Measurements from ENCODE around the gene STIMATE.

STIMATE gene

DNA sequence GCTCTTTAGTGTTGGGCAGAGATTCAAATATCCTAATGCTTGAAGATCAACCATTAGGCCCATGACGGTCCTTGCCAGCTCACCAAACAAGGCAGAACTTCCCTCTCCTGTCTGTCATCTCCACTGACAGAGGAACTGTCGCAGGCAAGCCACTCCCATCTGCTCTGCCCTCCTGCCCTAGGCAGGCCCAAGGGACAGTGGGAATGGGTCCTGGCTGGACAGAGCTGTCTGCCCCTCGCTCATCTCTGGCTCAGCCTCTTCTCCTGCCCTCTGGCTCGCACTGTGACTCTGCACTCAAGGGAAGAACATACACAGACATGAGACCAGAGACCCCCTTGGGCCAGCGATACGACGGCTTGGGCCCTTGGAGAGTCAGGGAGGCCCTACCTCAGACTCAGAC lies 54.9 kb downstream of the STIMATE start:
- no peaks in the 10 kb centered on the region for H3K4me1 ChIP-seq

DNA sequence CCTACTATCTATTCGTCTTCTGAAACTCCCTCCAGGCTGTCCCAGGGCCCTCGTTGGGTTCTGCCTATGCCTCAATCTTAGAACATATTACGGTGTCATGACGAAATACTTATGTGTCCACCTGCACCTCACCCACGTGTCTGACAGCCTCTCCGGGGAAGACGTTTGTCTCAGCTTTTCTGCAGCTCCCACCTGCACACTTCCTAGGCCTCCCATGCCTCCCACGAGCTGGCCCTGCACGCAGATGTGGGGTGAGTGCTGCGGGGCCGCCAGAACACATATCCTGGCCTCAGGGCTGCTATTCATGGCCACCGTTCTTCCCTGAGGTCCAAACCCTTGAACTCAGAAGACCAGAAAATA lies 55.4 kb downstream of the STIMATE start:
- H3K27ac ChIP-seq, result no peak overlapping the region
- TF ChIP-seq, protein P1, sequence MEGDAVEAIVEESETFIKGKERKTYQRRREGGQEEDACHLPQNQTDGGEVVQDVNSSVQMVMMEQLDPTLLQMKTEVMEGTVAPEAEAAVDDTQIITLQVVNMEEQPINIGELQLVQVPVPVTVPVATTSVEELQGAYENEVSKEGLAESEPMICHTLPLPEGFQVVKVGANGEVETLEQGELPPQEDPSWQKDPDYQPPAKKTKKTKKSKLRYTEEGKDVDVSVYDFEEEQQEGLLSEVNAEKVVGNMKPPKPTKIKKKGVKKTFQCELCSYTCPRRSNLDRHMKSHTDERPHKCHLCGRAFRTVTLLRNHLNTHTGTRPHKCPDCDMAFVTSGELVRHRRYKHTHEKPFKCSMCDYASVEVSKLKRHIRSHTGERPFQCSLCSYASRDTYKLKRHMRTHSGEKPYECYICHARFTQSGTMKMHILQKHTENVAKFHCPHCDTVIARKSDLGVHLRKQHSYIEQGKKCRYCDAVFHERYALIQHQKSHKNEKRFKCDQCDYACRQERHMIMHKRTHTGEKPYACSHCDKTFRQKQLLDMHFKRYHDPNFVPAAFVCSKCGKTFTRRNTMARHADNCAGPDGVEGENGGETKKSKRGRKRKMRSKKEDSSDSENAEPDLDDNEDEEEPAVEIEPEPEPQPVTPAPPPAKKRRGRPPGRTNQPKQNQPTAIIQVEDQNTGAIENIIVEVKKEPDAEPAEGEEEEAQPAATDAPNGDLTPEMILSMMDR (IDR thresholded peaks at IDR 0.05), result no peak
- H3K4me1 ChIP-seq, result no peaks in the 10 kb centered on the region

More for the DNA sequence above, 54.9 kb downstream of the STIMATE start:
- TF ChIP-seq, protein P1 (IDR thresholded peaks at IDR 0.05), result no peak
- no peaks in the 10 kb centered on the region for H3K79me2 ChIP-seq
- H3K9me3 ChIP-seq (ENCODE audit: control insufficient read depth, low read length), result no peaks in the 10 kb centered on the region
- no peak overlapping the region for H3K27ac ChIP-seq
- H3K27me3 ChIP-seq (ENCODE audit: control insufficient read depth, insufficient read depth, low read length), result no peaks in the 10 kb centered on the region
- H3K4me2 ChIP-seq (ENCODE audit: low read length), result no peak overlapping the region
- H2AFZ ChIP-seq, result no peak overlapping the region
- H3K9ac ChIP-seq, result no peak overlapping the region
- H3K36me3 ChIP-seq (ENCODE audit: control insufficient read depth, insufficient read depth, low read length), result no peaks in the 10 kb centered on the region
- H3K4me3 ChIP-seq (ENCODE audit: low read depth, low read length), result no peak overlapping the region

DNA sequence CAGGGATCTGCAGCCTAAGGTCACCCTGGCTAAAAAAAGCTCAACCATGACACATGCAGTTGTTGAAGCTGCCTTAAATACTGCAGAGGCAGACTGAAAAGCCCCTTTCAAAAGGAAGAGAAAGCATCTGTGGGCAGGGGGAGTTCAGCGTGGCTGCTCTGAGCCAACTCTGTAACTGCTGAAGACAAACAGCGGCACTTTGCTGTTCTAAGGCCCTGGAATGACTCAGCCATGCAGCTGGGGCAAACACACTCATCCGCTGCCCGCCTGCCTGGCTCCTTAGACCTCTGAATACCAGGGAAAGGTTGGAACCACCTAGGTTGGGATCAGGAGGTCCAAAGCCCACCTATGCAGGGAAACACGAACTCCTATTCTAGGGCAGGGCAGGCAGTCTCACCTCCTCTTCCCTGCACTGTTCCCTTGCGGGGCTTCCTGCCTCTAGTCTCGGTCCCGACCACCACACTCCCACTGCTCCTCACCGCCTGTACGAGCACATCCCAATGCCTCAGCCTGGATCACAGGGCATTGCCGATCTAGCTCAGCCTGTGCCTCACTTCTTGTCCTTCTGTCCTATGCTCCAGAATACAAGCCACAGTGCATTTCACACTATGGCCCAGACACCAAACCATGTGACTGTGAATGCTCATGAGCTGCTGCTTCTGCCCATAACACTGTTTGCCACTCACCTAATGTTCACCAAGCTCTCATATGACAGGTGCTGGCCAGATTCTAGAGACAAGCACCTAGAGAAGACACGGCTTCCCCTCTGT lies 56.0 kb downstream of the STIMATE start:
- Histone ChIP-seq H3K4me1 (no peaks in the 10 kb centered on the region), H2AFZ (no peak overlapping the region), H3K36me3 (ENCODE audit: control insufficient read depth, insufficient read depth, low read length) (no peaks in the 10 kb centered on the region), H3K27ac (no peak overlapping the region), H3K9me3 (ENCODE audit: control insufficient read depth, low read length) (no peaks in the 10 kb centered on the region), H3K4me3 (ENCODE audit: low read depth, low read length) (no peak overlapping the region), H3K4me2 (ENCODE audit: low read length) (no peak overlapping the region), H3K9ac (no peak overlapping the region), H3K27me3 (ENCODE audit: control insufficient read depth, insufficient read depth, low read length) (no peaks in the 10 kb centered on the region), H3K79me2 (no peaks in the 10 kb centered on the region)
- TF ChIP-seq, protein P1 (IDR thresholded peaks at IDR 0.05), result no peak

More for the DNA sequence above, 55.4 kb downstream of the STIMATE start:
- no peak overlapping the region for H3K4me3 ChIP-seq (ENCODE audit: low read depth, low read length)
- no peak overlapping the region for H2AFZ ChIP-seq
- no peak overlapping the region for H3K9ac ChIP-seq
- H3K9me3 ChIP-seq (ENCODE audit: control insufficient read depth, low read length), result no peaks in the 10 kb centered on the region
- H3K27me3 ChIP-seq (ENCODE audit: control insufficient read depth, insufficient read depth, low read length), result no peaks in the 10 kb centered on the region
- H3K36me3 ChIP-seq (ENCODE audit: control insufficient read depth, insufficient read depth, low read length), result no peaks in the 10 kb centered on the region
- H3K4me2 ChIP-seq (ENCODE audit: low read length), result no peak overlapping the region
- H3K79me2 ChIP-seq, result no peaks in the 10 kb centered on the region

DNA sequence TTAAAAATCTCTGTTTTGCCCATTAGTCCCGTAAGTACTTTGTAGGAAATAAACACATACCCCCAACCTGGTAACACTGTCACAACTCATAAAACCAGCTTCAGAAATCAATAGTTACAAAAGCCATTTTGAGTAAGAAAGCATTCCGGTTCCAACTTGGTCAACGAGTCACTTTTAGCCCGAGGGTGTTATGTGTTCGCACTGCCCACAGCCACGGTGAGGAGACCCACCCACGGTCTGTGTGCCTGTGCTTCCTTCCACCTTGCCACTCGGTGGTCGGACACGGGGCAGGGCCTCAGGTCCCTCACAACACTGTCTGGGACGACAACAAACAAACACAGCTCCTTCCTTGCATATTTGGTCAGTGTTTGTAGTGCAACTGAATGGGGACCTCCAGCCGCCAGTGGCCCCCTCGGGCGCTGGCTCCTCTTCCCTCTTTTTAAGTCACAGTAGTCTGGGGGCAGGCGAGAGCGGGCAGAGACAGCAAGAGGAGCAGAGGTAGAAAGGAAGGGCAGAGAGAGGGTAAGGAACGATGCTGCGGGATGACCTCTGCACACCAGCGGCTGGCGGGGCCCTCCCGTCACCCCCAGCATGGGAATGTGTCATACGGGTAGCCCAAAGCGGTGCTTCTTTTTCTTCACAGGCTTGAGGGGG lies 57.3 kb downstream of the STIMATE start:
- TF ChIP-seq, protein P1 (IDR thresholded peaks at IDR 0.05), result no peak
- no peak overlapping the region for H3K9ac ChIP-seq
- H3K9me3 ChIP-seq (ENCODE audit: control insufficient read depth, low read length), result no peaks in the 10 kb centered on the region
- H2AFZ ChIP-seq, result no peak overlapping the region
- H3K79me2 ChIP-seq, result no peaks in the 10 kb centered on the region
- no peaks in the 10 kb centered on the region for H3K27me3 ChIP-seq (ENCODE audit: control insufficient read depth, insufficient read depth, low read length)
- H3K4me2 ChIP-seq (ENCODE audit: low read length), result no peak overlapping the region
- H3K36me3 ChIP-seq (ENCODE audit: control insufficient read depth, insufficient read depth, low read length), result no peaks in the 10 kb centered on the region
- H3K4me3 ChIP-seq (ENCODE audit: low read depth, low read length), result no peak overlapping the region
- H3K4me1 ChIP-seq, result no peaks in the 10 kb centered on the region
- H3K27ac ChIP-seq, result no peak overlapping the region

DNA sequence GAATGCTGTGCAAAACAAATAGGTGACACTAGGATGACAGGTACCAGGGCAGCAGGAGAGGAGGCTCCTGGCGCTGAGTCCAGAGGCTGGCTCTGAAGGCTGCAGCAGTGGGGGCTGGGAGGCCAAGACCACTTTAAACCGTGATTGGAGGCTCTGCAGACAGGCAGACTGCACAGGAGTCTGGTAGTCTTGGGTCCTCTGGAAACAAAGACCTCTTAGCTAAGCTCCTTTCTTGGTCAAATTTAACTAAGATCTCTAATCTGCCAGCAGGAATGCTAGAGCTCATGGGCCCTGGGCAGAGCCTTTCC lies 58.1 kb downstream of the STIMATE start:
- H3K9me3 ChIP-seq (ENCODE audit: control insufficient read depth, low read length), result no peaks in the 10 kb centered on the region
- H3K4me2 ChIP-seq (ENCODE audit: low read length), result no peak overlapping the region
- TF ChIP-seq, protein P1 (IDR thresholded peaks at IDR 0.05), result no peak
- H3K36me3 ChIP-seq (ENCODE audit: control insufficient read depth, insufficient read depth, low read length), result no peaks in the 10 kb centered on the region
- H3K4me3 ChIP-seq (ENCODE audit: low read depth, low read length), result no peak overlapping the region
- H3K79me2 ChIP-seq, result no peaks in the 10 kb centered on the region
- no peak overlapping the region for H3K27ac ChIP-seq
- no peak overlapping the region for H3K9ac ChIP-seq
- no peak overlapping the region for H2AFZ ChIP-seq
- H3K27me3 ChIP-seq (ENCODE audit: control insufficient read depth, insufficient read depth, low read length), result no peaks in the 10 kb centered on the region
- no peaks in the 10 kb centered on the region for H3K4me1 ChIP-seq

Data from parathyroid adenoma (tissue), 2 donors.